GM23338 (cell line): ENCODE data around the gene CCNB2. TPM values are rescaled to one million over a fixed set of nuclear protein-coding genes. Genes with fewer than 3 reads are reported as not detected.

Source experiments
- ATAC-seq: fragments of 200-7000 bp; cut with Tn5 transposase; 3 replicates; pipeline ENCODE4 v1.9.1; 2020
- DNase-seq: peaks from one replicate; pipeline ENCODE4 v3.0.0-alpha.2; 2015; ENCODE audit warnings: low spot score
- H2AFZ ChIP-seq: fragments of 200-600 bp; sonication (generic); 2 replicates; pipeline ENCODE4 v1.8.0; 2016; ENCODE audit warnings: antibody characterized with exemption, mild to moderate bottlenecking, moderate library complexity
- H3F3A ChIP-seq: fragments of 200-600 bp; sonication (generic); replicated peaks from 2 replicates; pipeline ENCODE4 v1.8.0; 2017; ENCODE audit warnings: antibody characterized with exemption, mixed run types, low read depth
- H3K27ac ChIP-seq: fragments of 200-600 bp; sonication (generic); 2 replicates; pipeline ENCODE4 v1.6.1; 2016; ENCODE audit warnings: low read depth
- H3K27me3 ChIP-seq: fragments of 200-600 bp; sonication (generic); 2 replicates; pipeline ENCODE4 v1.8.0; 2016; ENCODE audit warnings: mild to moderate bottlenecking, mixed run types, moderate library complexity; ENCODE audit not compliant: insufficient read depth
- H3K36me3 ChIP-seq: fragments of 200-600 bp; sonication (generic); 2 replicates; pipeline ENCODE4 v1.8.0; 2016; ENCODE audit warnings: mild to moderate bottlenecking; ENCODE audit not compliant: insufficient read depth
- H3K4me1 ChIP-seq: fragments of 200-600 bp; sonication (generic); 2 replicates; pipeline ENCODE4 v1.8.0; 2016; ENCODE audit warnings: mild to moderate bottlenecking, moderate library complexity; ENCODE audit not compliant: insufficient read depth
- H3K4me2 ChIP-seq: fragments of 200-600 bp; sonication (generic); 2 replicates; pipeline ENCODE4 v1.7.1; 2017; ENCODE audit warnings: mixed run types
- H3K4me3 ChIP-seq: fragments of 200-600 bp; sonication (generic); 2 replicates; pipeline ENCODE4 v1.6.1; 2016; ENCODE audit warnings: mixed run types
- H3K79me2 ChIP-seq: fragments of 200-600 bp; sonication (generic); replicated peaks from 2 replicates; pipeline ENCODE4 v1.8.0; 2017; ENCODE audit warnings: mild to moderate bottlenecking; ENCODE audit not compliant: insufficient read depth
- H3K9me2 ChIP-seq: fragments of 200-600 bp; sonication (generic); 2 replicates; pipeline ENCODE4 v1.8.0; 2017; ENCODE audit not compliant: insufficient read depth
- H4K20me1 ChIP-seq: fragments of 200-600 bp; sonication (generic); replicated peaks from 2 replicates; pipeline ENCODE4 v1.8.0; 2017; ENCODE audit warnings: mild to moderate bottlenecking; ENCODE audit not compliant: insufficient read depth
- H3K27ac Mint-ChIP-seq: 2 replicates; pipeline ENCODE4 v1.8.0; 2020; ENCODE audit warnings: inconsistent platforms, mild to moderate bottlenecking, moderate library complexity, mixed read lengths
- H3K27me3 Mint-ChIP-seq: 3 replicates; pipeline ENCODE4 v1.8.0; 2022; ENCODE audit warnings: low read depth, mild to moderate bottlenecking, moderate library complexity, mixed read lengths, inconsistent platforms; ENCODE audit not compliant: insufficient read depth, poor library complexity
- H3K36me3 Mint-ChIP-seq: 3 replicates; pipeline ENCODE4 v1.8.0; 2021; ENCODE audit warnings: low read depth, mild to moderate bottlenecking, inconsistent platforms, moderate library complexity, mixed read lengths
- H3K4me1 Mint-ChIP-seq: 3 replicates; pipeline ENCODE4 v1.8.0; 2020; ENCODE audit warnings: mild to moderate bottlenecking, inconsistent platforms, mixed read lengths
- H3K4me3 Mint-ChIP-seq: 3 replicates; pipeline ENCODE4 v1.8.0; 2021; ENCODE audit warnings: moderate library complexity, mild to moderate bottlenecking, inconsistent platforms, mixed read lengths
- H3K9me3 Mint-ChIP-seq: 3 replicates; pipeline ENCODE4 v1.8.0; 2020; ENCODE audit warnings: moderate library complexity, mild to moderate bottlenecking, inconsistent platforms, mixed read lengths
- CTCF ChIP-seq, 2 experiments: fragments of 200-600 bp in 1 of 2; sonication (generic) in 1 of 2; conservative IDR thresholded peaks; 2 replicates each; pipeline versions ENCODE4 v1.5.1 to v1.6.1; 2016 to 2017; ENCODE audit warnings: antibody characterized with exemption in 2 of 2, low read depth in 2 of 2, mild to moderate bottlenecking in 2 of 2, moderate library complexity in 1 of 2
- ETS1 ChIP-seq: IDR thresholded peaks from 2 replicates; pipeline ENCODE4 v1.6.1; 2016; ENCODE audit warnings: antibody characterized with exemption
- EZH2 ChIP-seq: fragments of 200-600 bp; sonication (generic); IDR thresholded peaks from one replicate; pipeline ENCODE4 v1.8.0; 2017; ENCODE audit warnings: antibody characterized with exemption, mild to moderate bottlenecking, low read depth; ENCODE audit not compliant: unreplicated experiment
- EZH2phosphoT487 ChIP-seq: fragments of 200-600 bp; sonication (generic); IDR thresholded peaks from one replicate; pipeline ENCODE4 v1.8.1; 2018; ENCODE audit warnings: antibody characterized with exemption; ENCODE audit not compliant: unreplicated experiment
- JUNB ChIP-seq: IDR thresholded peaks from one replicate; pipeline ENCODE4 v1.6.1; 2016; ENCODE audit warnings: antibody characterized with exemption; ENCODE audit not compliant: unreplicated experiment
- POLR2AphosphoS5 ChIP-seq: IDR thresholded peaks from 2 replicates; pipeline ENCODE4 v1.6.1; 2016; ENCODE audit warnings: antibody characterized with exemption, low read depth
- REST ChIP-seq: IDR thresholded peaks from one replicate; pipeline ENCODE4 v1.6.1; 2018; ENCODE audit warnings: antibody characterized with exemption; ENCODE audit not compliant: unreplicated experiment
- STAT1 ChIP-seq: IDR thresholded peaks from one replicate; pipeline ENCODE4 v1.6.1; 2016; ENCODE audit warnings: antibody characterized with exemption; ENCODE audit not compliant: unreplicated experiment
- ZNF114 ChIP-seq: fragments of 250-450 bp; sonication (Bioruptor Pico); IDR thresholded peaks from 2 replicates; pipeline ENCODE4 v1.5.0; 2020; ENCODE audit warnings: mild to moderate bottlenecking, moderate library complexity
- ZNF331 ChIP-seq: fragments of 250-450 bp; sonication (Bioruptor Pico); IDR thresholded peaks from 2 replicates; pipeline ENCODE4 v1.5.0; 2020; ENCODE audit warnings: low read depth, mild to moderate bottlenecking, moderate library complexity
- polyA plus RNA-seq: library from polyadenylated mRNA; unstranded; fragments of >200 nt; fragmentation: Nextera tagmentation; extraction: Ambion mirVana; gene quantifications from 2 replicates; pipeline ENCODE4 v1.2.1, GENCODE V29; 2016
- total RNA-seq: library from RNA; depleted of rRNA; stranded (reverse); fragments of >200 nt; shearing (Covaris generic); gene quantifications from 2 replicates; pipeline ENCODE4 v1.2.3, GENCODE V29; 2014

Gene CCNB2
- total and polyA plus RNA-seq, 2 experiments from 2014 or later, result 81.8 to 108 TPM

- no peak for TF ChIP-seq ETS1
- TF ChIP-seq CTCF (conservative IDR thresholded peaks at IDR 0.05; ENCODE audit: low read depth in 2 of 2), result no peak
- TF ChIP-seq EZH2phosphoT487, result no peak
- no peak for TF ChIP-seq EZH2
- no peak for TF ChIP-seq POLR2AphosphoS5
- TF ChIP-seq STAT1, result no peak
- no peak for TF ChIP-seq JUNB
- no peak for TF ChIP-seq ZNF331
These were observed 35.5 kb upstream of the CCNB2 start (continued) for GRCh38 chr15:59069430-59069829.

GRCh38 chr15:59074607-59075006 is 30.3 kb upstream of the CCNB2 start:
- Mint-ChIP-seq H3K27me3 (no peaks in the 10 kb centered on the region), H3K36me3 (peaks cover 50% of the 10 kb centered on the region; the same call in 2 of the 3 replicates)
- ATAC-seq, result no peak

More at GRCh38 chr15:59074607-59075006, 30.3 kb upstream of the CCNB2 start:
- DNase-seq, result no peak
- H3K36me3 ChIP-seq, result peaks cover 9% of the 10 kb centered on the region
- H3K27ac ChIP-seq, result no peak overlapping the region
- Mint-ChIP-seq H3K9me3 (peaks cover 5% of the 10 kb centered on the region; the same call in 2 of the 3 replicates), H3K4me1 (no peaks in the 10 kb centered on the region; the same call in 2 of the 3 replicates), H3K27ac (peak overlapping the region; percentile 76), H3K4me3 (no peak overlapping the region)
- H3K4me2 ChIP-seq, result no peak overlapping the region
- H3K4me1 ChIP-seq, result 0 out of 2 replicates have a peak, but pooled peaks cover 3% of the 10 kb centered on the region
- H4K20me1 ChIP-seq, result 0 out of 2 replicates have a peak, but pooled peaks cover 3% of the 10 kb centered on the region
- TF ChIP-seq POLR2AphosphoS5 (no peak), REST (no peak), EZH2 (no peak), ZNF114 (CRISPR knock-in tag) (no peak)
- H3K9me2 ChIP-seq, result no peaks in the 10 kb centered on the region
- no peaks in the 10 kb centered on the region for H3K79me2 ChIP-seq
- no peak overlapping the region for H3K4me3 ChIP-seq
- no peaks in the 10 kb centered on the region for H3F3A ChIP-seq
- no peaks in the 10 kb centered on the region for H3K27me3 ChIP-seq
- no peak overlapping the region for H2AFZ ChIP-seq
